ENCODE data around the gene PML.
"Not testable (repeated sequence)": the region's sequence is repeated elsewhere in the genome, so short reads cannot be mapped to it uniquely, and the experiment has no call there.

Gene PML

DNA sequence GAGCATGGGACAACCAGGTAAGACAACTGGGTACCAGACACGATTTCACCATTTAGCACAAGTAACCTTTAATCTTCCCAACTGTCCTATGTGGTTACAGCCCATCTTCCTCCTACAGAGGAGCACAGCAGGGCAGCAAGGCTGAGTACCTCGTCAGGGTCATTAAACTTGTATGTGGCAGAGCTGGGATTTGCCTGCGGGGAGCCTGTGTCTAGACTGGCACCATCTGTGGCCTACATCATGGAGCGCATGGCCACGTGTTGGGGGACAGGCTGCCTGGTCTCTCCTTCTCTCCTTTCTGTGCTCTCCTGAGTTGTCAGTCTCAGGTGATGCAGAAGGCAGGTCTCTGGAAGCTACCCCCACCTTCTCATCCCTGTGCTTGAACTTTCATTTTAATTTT lies 55.6 kb downstream of the PML start:
- Histone ChIP-seq H3K27me3 (replicated peaks in 2 of 5; ENCODE audit: control insufficient read depth in 4 of 5, insufficient read depth in 5 of 5, low read length in 4 of 5) (no peaks in the 10 kb centered on the region), H3K27ac (ENCODE audit: insufficient read depth in 1 of 2, low read depth in 1 of 2, low read length in 2 of 2, poor library complexity in 1 of 2, severe bottlenecking in 2 of 2) (no peak overlapping the region), H3K36me3 (ENCODE audit: control insufficient read depth in 4 of 4, insufficient read depth in 4 of 4, low read length in 3 of 4) (peaks cover 0 to 9% (median 2%) of the 10 kb centered on the region in 4 experiments), H3K9me3 (ENCODE audit: control extremely low read depth in 1 of 5, control insufficient read depth in 4 of 5, insufficient read depth in 2 of 5, low read depth in 1 of 5, low read length in 4 of 5) (no peaks in the 10 kb centered on the region), H3K4me1 (ENCODE audit: control extremely low read depth in 1 of 4, control insufficient read depth in 4 of 4, insufficient read depth in 4 of 4, low read length in 3 of 4) (peaks cover 0 to 50% (median 25%) of the 10 kb centered on the region in 4 experiments), H3K4me3 (ENCODE audit: control insufficient read depth in 1 of 7, extremely low read depth in 1 of 7, insufficient read depth in 4 of 7, low read depth in 2 of 7, low read length in 6 of 7) (no peak overlapping the region)
- POLR2A ChIA-PET = no interaction called here
- CTCF ChIA-PET = interaction anchor here (0.9 to 5.5 kb wide), 5 partner anchors 11 to 336 kb away, joined by 3 to 53 read pairs (median 4); no protein-coding TSS in a partner anchor
- DNase-seq = no peak
- 95% methylated on average over 5 of the region's 5 CpGs for WGBS (ENCODE audit: insufficient coverage)

DNA sequence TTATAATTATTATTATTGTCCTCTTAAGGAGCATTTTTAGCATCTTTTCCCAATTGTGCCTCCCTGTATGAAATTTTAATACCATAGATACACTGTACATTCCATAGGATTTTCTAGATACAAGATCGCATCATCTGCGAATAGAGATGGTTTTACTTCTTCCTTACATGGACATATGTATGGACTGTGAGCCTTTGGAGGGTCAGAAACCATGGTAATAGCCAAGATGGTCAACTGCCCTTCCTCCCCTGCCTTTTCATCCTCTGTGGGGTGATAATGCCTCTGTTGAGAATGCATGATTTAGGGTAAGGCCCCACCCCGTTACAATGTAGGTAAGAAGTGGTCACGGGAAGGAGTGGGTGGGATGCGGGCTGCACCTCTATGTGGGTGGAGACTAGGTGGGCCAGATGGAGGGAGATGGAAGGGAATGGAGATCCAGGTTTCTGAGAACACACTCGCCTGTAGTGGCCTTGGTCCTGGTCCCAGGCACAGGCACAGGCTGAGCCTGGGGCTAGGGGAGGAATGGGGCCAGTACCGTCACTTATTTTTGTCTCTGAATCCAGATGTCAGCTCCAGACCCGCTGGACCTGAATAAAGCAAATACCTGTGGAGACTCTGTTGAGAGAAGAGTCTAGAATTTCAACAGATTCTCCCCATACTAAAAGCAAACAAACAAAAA lies 56.2 kb downstream of the PML start:
- 87% methylated on average over 4 of the region's 8 CpGs for WGBS (ENCODE audit: insufficient coverage)
- Histone ChIP-seq H3K4me3 (ENCODE audit: control insufficient read depth in 1 of 7, extremely low read depth in 1 of 7, insufficient read depth in 4 of 7, low read depth in 2 of 7, low read length in 6 of 7) (no peak overlapping the region), H3K36me3 (ENCODE audit: control insufficient read depth in 4 of 4, insufficient read depth in 4 of 4, low read length in 3 of 4) (peaks cover 0 to 4% (median 1%) of the 10 kb centered on the region in 4 experiments), H3K27me3 (replicated peaks in 2 of 5; ENCODE audit: control insufficient read depth in 4 of 5, insufficient read depth in 5 of 5, low read length in 4 of 5) (no peaks in the 10 kb centered on the region), H3K27ac (ENCODE audit: insufficient read depth in 1 of 2, low read depth in 1 of 2, low read length in 2 of 2, poor library complexity in 1 of 2, severe bottlenecking in 2 of 2) (no peak overlapping the region), H3K9me3 (ENCODE audit: control extremely low read depth in 1 of 5, control insufficient read depth in 4 of 5, insufficient read depth in 2 of 5, low read depth in 1 of 5, low read length in 4 of 5) (no peaks in the 10 kb centered on the region), H3K4me1 (ENCODE audit: control extremely low read depth in 1 of 4, control insufficient read depth in 4 of 4, insufficient read depth in 4 of 4, low read length in 3 of 4) (peaks cover 0 to 50% (median 25%) of the 10 kb centered on the region in 4 experiments)
- POLR2A ChIA-PET = interaction anchor here (0.5 kb wide), 1 partner anchor 1136 kb away, joined by 5 read pairs; no protein-coding TSS in a partner anchor
- CTCF ChIA-PET = interaction anchor here (1.0 to 5.5 kb wide), 5 partner anchors 12 to 273 kb away, joined by 4 to 53 read pairs (median 30); no protein-coding TSS in a partner anchor
- no peak for DNase-seq

GRCh38 chr15:74052271-74053260 lies 58.0 kb downstream of the PML start:
- H3K9me3 ChIP-seq (ENCODE audit: control extremely low read depth in 1 of 5, control insufficient read depth in 4 of 5, insufficient read depth in 2 of 5, low read depth in 1 of 5, low read length in 4 of 5); DNase-seq; H3K4me3 ChIP-seq (ENCODE audit: control insufficient read depth in 1 of 7, extremely low read depth in 1 of 7, insufficient read depth in 4 of 7, low read depth in 2 of 7, low read length in 6 of 7); H3K27ac ChIP-seq (ENCODE audit: insufficient read depth in 1 of 2, low read depth in 1 of 2, low read length in 2 of 2, poor library complexity in 1 of 2, severe bottlenecking in 2 of 2); H3K27me3 ChIP-seq (replicated peaks in 2 of 5; ENCODE audit: control insufficient read depth in 4 of 5, insufficient read depth in 5 of 5, low read length in 4 of 5); POLR2A ChIA-PET; H3K36me3 ChIP-seq (ENCODE audit: control insufficient read depth in 4 of 4, insufficient read depth in 4 of 4, low read length in 3 of 4): not testable (repeated sequence)
- H3K4me1 ChIP-seq (ENCODE audit: control extremely low read depth in 1 of 4, control insufficient read depth in 4 of 4, insufficient read depth in 4 of 4, low read length in 3 of 4) = peaks cover 0 to 41% (median 25%) of the 10 kb centered on the region in 4 experiments
- 93% methylated on average over 35 of the region's 42 CpGs for WGBS (ENCODE audit: insufficient coverage)
- CTCF ChIA-PET = interaction anchor here (0.6 to 5.5 kb wide), 12 partner anchors 12 to 271 kb away, joined by 3 to 53 read pairs (median 4); no protein-coding TSS in a partner anchor

- Histone ChIP-seq H3K27ac (ENCODE audit: insufficient read depth in 1 of 2, low read depth in 1 of 2, low read length in 2 of 2, poor library complexity in 1 of 2, severe bottlenecking in 2 of 2) (no peak overlapping the region), H3K9me3 (ENCODE audit: control extremely low read depth in 1 of 5, control insufficient read depth in 4 of 5, insufficient read depth in 2 of 5, low read depth in 1 of 5, low read length in 4 of 5) (no peaks in the 10 kb centered on the region), H3K4me3 (ENCODE audit: control insufficient read depth in 1 of 7, extremely low read depth in 1 of 7, insufficient read depth in 4 of 7, low read depth in 2 of 7, low read length in 6 of 7) (no peak overlapping the region), H3K27me3 (replicated peaks in 2 of 5; ENCODE audit: control insufficient read depth in 4 of 5, insufficient read depth in 5 of 5, low read length in 4 of 5) (no peaks in the 10 kb centered on the region), H3K4me1 (ENCODE audit: control extremely low read depth in 1 of 4, control insufficient read depth in 4 of 4, insufficient read depth in 4 of 4, low read length in 3 of 4) (peaks cover 0 to 33% (median 18%) of the 10 kb centered on the region in 4 experiments), H3K36me3 (ENCODE audit: control insufficient read depth in 4 of 4, insufficient read depth in 4 of 4, low read length in 3 of 4) (no peaks in the 10 kb centered on the region)
- peak in 2 of 3 donors; percentile 39 to 47 for DNase-seq
- WGBS (ENCODE audit: insufficient coverage) = 89% methylated on average over 13 of the region's 15 CpGs
- ChIA-PET POLR2A (no interaction called here), CTCF (interaction anchor here (0.6 to 4.5 kb wide), 14 partner anchors 12 to 270 kb away, joined by 3 to 30 read pairs (median 5); no protein-coding TSS in a partner anchor)
These were observed 59.0 kb downstream of the PML start for GRCh38 chr15:74053517-74053916.

DNA sequence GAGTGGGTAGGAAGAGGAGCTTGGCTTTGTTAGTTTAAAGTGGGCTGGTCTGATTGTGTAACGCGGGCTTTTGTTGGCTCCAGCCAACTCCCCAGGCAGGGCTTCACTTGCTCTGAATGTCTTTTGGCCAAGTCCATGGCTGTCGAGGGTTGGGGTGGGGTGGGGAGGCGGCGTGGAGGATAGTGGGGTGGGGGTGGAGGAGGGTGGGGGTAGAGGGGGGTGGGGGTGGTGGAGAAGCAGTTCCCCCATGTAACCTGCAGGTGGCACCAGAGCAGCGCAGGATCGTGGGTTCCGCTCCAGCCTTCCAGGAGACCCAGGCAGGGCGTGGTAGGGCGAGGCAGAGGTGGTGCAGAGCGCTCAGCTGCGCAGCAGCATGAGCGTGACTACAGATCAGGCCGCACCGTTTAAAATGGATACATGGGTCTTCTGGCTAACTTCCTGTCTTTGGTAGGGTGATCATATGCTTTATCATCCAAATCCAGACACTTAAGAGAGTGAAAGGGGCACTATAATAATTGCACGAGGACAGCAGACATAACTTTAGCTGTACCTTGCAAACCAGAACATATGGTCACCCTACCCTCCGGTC lies 59.5 kb downstream of the PML start:
- no peaks in the 10 kb centered on the region for H3K9me3 ChIP-seq (ENCODE audit: control extremely low read depth in 1 of 5, control insufficient read depth in 4 of 5, insufficient read depth in 2 of 5, low read depth in 1 of 5, low read length in 4 of 5)
- H3K4me3 ChIP-seq (ENCODE audit: control insufficient read depth in 1 of 7, extremely low read depth in 1 of 7, insufficient read depth in 4 of 7, low read depth in 2 of 7, low read length in 6 of 7) = peak overlapping the region in 3 of 7 experiments; percentile 19 to 62 (median 36)
- 54% methylated on average over 4 of the region's 17 CpGs for WGBS (ENCODE audit: insufficient coverage)
- CTCF ChIA-PET = interaction anchor here (0.7 to 4.5 kb wide), 13 partner anchors 13 to 269 kb away, joined by 3 to 30 read pairs (median 5); no protein-coding TSS in a partner anchor
- H3K36me3 ChIP-seq (ENCODE audit: control insufficient read depth in 4 of 4, insufficient read depth in 4 of 4, low read length in 3 of 4) = no peaks in the 10 kb centered on the region
- no peaks in the 10 kb centered on the region for H3K27me3 ChIP-seq (replicated peaks in 2 of 5; ENCODE audit: control insufficient read depth in 4 of 5, insufficient read depth in 5 of 5, low read length in 4 of 5)
- H3K27ac ChIP-seq (ENCODE audit: insufficient read depth in 1 of 2, low read depth in 1 of 2, low read length in 2 of 2, poor library complexity in 1 of 2, severe bottlenecking in 2 of 2) = no peak overlapping the region
- DNase-seq = peak; percentile 67 to 81 (median 81)
- H3K4me1 ChIP-seq (ENCODE audit: control extremely low read depth in 1 of 4, control insufficient read depth in 4 of 4, insufficient read depth in 4 of 4, low read length in 3 of 4) = peaks cover 0 to 33% (median 16%) of the 10 kb centered on the region in 4 experiments
- POLR2A ChIA-PET = no interaction called here

GRCh38 chr15:74055804-74056203 lies 61.3 kb downstream of the PML start:
- CTCF ChIA-PET = interaction anchor here (1.8 kb wide), 1 partner anchor 9 kb away, joined by 5 read pairs; no protein-coding TSS in a partner anchor
- peaks cover 0 to 20% (median 13%) of the 10 kb centered on the region in 4 experiments for H3K4me1 ChIP-seq (ENCODE audit: control extremely low read depth in 1 of 4, control insufficient read depth in 4 of 4, insufficient read depth in 4 of 4, low read length in 3 of 4)
- H3K27me3 ChIP-seq (replicated peaks in 2 of 5; ENCODE audit: control insufficient read depth in 4 of 5, insufficient read depth in 5 of 5, low read length in 4 of 5) = no peaks in the 10 kb centered on the region
- no peak for DNase-seq
- POLR2A ChIA-PET = no interaction called here
- no peak overlapping the region for H3K27ac ChIP-seq (ENCODE audit: insufficient read depth in 1 of 2, low read depth in 1 of 2, low read length in 2 of 2, poor library complexity in 1 of 2, severe bottlenecking in 2 of 2)
- no peak overlapping the region for H3K4me3 ChIP-seq (ENCODE audit: control insufficient read depth in 1 of 7, extremely low read depth in 1 of 7, insufficient read depth in 4 of 7, low read depth in 2 of 7, low read length in 6 of 7)
- H3K36me3 ChIP-seq (ENCODE audit: control insufficient read depth in 4 of 4, insufficient read depth in 4 of 4, low read length in 3 of 4) = no peaks in the 10 kb centered on the region
- 100% methylated on average over 1 of the region's 2 CpGs for WGBS (ENCODE audit: insufficient coverage)
- no peaks in the 10 kb centered on the region for H3K9me3 ChIP-seq (ENCODE audit: control extremely low read depth in 1 of 5, control insufficient read depth in 4 of 5, insufficient read depth in 2 of 5, low read depth in 1 of 5, low read length in 4 of 5)

Data from common myeloid progenitor, CD34-positive (primary cell).